Measurements from ENCODE around the gene SERTAD1.

SERTAD1 gene

DNA sequence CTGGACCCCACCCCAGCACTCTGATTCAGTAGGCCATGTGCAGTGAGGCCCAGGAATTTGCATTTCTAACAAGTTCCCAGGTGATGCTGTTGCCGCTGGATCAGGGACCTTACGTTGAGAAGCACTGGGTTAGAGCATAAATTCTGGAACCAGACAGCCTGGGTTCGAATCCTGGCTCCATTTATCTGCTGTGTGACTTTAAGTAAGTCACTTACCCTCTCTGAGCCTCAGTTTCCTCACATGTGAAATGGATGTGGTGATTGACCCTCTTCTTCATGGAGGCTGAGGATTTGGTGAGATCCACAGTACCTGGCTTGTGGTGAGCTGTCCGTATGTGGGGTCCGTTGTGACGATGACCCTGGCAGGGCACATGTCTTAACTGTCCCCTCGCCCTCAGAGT is 51.7 kb downstream of the SERTAD1 start:
- no peak for DNase-seq

GRCh38 chr19:40371802-40372122 is 54.0 kb downstream of the SERTAD1 start:
- DNase-seq = no peak

All from NCI-H226 (cell line).